HG03571 (cell line): ENCODE data around the gene ALOX12.

Source experiments
- ATAC-seq: cut with Tn5 transposase; IDR thresholded peaks from one replicate; pipeline ENCODE4 v1.9.1; 2021; ENCODE audit not compliant: unreplicated experiment

The ALOX12 gene

GRCh38 chr17:7020894-7021664, 25.2 kb downstream of the ALOX12 start:
- no peak for ATAC-seq

- ATAC-seq = no peak
Measured at GRCh38 chr17:7021993-7022778, 26.3 kb downstream of the ALOX12 start.

- no peak for ATAC-seq
Measured at GRCh38 chr17:7022781-7023571, 27.1 kb downstream of the ALOX12 start, which contains the start of gene BCL6B. BCL6B (plus strand) TSS chr17:7023050; CDS start chr17:7023672, 622 bp downstream.

GRCh38 chr17:7023576-7024401, 27.9 kb downstream of the ALOX12 start:
- ATAC-seq = no peak

GRCh38 chr17:7024402-7024785, 28.5 kb downstream of the ALOX12 start:
- no peak for ATAC-seq

- ATAC-seq = no peak
Measured at GRCh38 chr17:7025245-7025644, 29.4 kb downstream of the ALOX12 start.

GRCh38 chr17:7026471-7027115, 30.7 kb downstream of the ALOX12 start:
- no peak for ATAC-seq

GRCh38 chr17:7027335-7027734, 31.5 kb downstream of the ALOX12 start:
- ATAC-seq = no peak

- ATAC-seq = no peak
Measured at GRCh38 chr17:7029096-7029495, 33.2 kb downstream of the ALOX12 start.

- ATAC-seq = no peak
Measured at GRCh38 chr17:7029659-7030058, 33.8 kb downstream of the ALOX12 start.

- ATAC-seq = no peak
Measured at GRCh38 chr17:7034955-7035590, 39.2 kb downstream of the ALOX12 start.

- peak; percentile 80 for ATAC-seq
Measured at GRCh38 chr17:7035591-7036368, 39.9 kb downstream of the ALOX12 start, which contains the start of gene SLC16A13. SLC16A13 (plus strand) TSS chr17:7036015; CDS start chr17:7036383, 368 bp downstream.

- no peak for ATAC-seq
Measured at GRCh38 chr17:7038025-7038862, 42.4 kb downstream of the ALOX12 start.

- no peak for ATAC-seq
Measured at GRCh38 chr17:7039832-7040231, 44.0 kb downstream of the ALOX12 start.

- ATAC-seq = no peak
Measured at GRCh38 chr17:7041607-7042500, 46.0 kb downstream of the ALOX12 start.

- no peak for ATAC-seq
Measured at GRCh38 chr17:7042501-7043181, 46.8 kb downstream of the ALOX12 start.
